ENCODE measurements around the gene DQX1. TPM values are rescaled to one million over a fixed set of nuclear protein-coding genes. Genes with fewer than 3 reads are reported as not detected.
"Not testable (repeated sequence)": the region's sequence is repeated elsewhere in the genome, so short reads cannot be mapped to it uniquely, and the experiment has no call there.

DQX1 gene
- total RNA-seq, 1 donor from 2014 or later, result 0.73 TPM

DNA sequence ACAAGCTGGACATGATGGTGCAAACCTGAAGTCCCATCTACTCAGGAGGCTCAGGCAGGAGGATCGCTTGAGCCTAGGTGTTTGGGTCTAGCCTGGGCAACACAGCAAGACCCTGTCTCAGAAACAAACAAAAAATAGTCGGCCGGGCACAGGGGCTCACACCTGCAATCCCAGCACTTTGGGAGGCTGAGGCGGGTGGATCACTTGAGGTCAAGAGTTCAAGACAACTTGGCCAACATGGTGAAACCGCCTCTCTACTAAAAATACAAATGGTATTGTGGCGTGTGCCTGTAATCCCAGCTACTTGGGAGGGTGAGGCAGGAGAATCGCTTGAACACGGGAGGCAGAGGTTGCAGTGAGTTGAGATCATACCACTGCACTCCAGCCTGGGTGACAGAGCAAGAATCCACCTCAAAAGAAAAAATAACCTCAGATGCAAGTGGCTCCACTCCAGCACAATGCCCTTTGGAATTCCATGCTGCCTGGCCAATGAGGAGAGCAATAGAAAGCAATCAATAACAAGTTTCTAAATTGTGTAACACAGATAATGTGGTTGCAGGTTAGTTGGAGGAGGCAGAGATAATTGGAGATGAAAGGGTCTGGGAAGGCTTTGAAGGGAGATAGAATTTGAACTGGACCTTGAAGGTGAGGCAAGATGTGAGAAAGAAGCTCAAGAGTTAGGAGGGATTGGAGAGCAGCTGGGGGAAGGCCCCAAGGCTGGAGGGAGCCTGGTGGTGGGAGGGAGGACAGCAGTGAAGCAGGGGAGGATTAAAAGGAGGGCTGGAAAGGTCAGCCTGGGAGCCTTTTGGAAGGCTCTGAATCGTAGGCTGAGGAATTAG is 37.2 kb downstream of the DQX1 start:
- H3K36me3 Mint-ChIP-seq (ENCODE audit: low read depth), result peaks cover 65% of the 10 kb centered on the region
- H3K4me1 Mint-ChIP-seq, result peaks cover 4% of the 10 kb centered on the region
- H3K9me3 Mint-ChIP-seq, result no peaks in the 10 kb centered on the region
- H3K4me3 Mint-ChIP-seq, result no peak overlapping the region
- H3K27ac Mint-ChIP-seq, result no peak overlapping the region
- H3K27me3 Mint-ChIP-seq, result no peaks in the 10 kb centered on the region
- no peak for DNase-seq
- TF ChIP-seq, protein P1, sequence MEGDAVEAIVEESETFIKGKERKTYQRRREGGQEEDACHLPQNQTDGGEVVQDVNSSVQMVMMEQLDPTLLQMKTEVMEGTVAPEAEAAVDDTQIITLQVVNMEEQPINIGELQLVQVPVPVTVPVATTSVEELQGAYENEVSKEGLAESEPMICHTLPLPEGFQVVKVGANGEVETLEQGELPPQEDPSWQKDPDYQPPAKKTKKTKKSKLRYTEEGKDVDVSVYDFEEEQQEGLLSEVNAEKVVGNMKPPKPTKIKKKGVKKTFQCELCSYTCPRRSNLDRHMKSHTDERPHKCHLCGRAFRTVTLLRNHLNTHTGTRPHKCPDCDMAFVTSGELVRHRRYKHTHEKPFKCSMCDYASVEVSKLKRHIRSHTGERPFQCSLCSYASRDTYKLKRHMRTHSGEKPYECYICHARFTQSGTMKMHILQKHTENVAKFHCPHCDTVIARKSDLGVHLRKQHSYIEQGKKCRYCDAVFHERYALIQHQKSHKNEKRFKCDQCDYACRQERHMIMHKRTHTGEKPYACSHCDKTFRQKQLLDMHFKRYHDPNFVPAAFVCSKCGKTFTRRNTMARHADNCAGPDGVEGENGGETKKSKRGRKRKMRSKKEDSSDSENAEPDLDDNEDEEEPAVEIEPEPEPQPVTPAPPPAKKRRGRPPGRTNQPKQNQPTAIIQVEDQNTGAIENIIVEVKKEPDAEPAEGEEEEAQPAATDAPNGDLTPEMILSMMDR (IDR thresholded peaks at IDR 0.05), result no peak
- ATAC-seq (ENCODE audit: low read depth), result no peak
- POLR2A ChIA-PET, result no interaction called here
- CTCF ChIA-PET, result no interaction called here
- intact Hi-C loops (cut with micrococcal nuclease), result no loop called here

DNA sequence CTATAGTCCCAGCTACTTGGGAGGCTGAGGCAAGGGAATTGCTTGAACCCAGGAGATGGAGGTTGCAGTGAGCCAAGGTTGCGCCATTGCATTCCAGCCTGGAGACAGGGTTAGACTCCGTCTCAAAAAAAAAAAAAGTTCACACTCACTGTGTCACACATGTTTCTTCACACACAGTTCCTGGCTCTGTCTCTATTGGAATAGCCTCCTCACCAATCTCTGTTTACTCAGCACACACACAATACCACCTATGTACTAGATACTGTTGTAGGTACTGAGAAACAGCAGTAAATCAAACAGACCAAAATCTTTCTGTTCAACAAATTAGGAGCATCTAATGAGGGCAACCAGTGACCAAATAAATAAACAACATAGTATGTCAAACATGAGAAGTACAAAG is 39.9 kb downstream of the DQX1 start:
- Mint-ChIP-seq H3K4me3 (no peak overlapping the region), H3K9me3 (no peaks in the 10 kb centered on the region), H3K27ac (no peak overlapping the region), H3K4me1 (peaks cover 24% of the 10 kb centered on the region), H3K36me3 (ENCODE audit: low read depth) (peaks cover 49% of the 10 kb centered on the region), H3K27me3 (no peaks in the 10 kb centered on the region)
- DNase-seq, result no peak
- ChIA-PET CTCF (no interaction called here), POLR2A (no interaction called here)
- intact Hi-C loops (cut with micrococcal nuclease), result no loop called here
- TF ChIP-seq, protein P1 (IDR thresholded peaks at IDR 0.05), result no peak
- no peak for ATAC-seq (ENCODE audit: low read depth)

DNA sequence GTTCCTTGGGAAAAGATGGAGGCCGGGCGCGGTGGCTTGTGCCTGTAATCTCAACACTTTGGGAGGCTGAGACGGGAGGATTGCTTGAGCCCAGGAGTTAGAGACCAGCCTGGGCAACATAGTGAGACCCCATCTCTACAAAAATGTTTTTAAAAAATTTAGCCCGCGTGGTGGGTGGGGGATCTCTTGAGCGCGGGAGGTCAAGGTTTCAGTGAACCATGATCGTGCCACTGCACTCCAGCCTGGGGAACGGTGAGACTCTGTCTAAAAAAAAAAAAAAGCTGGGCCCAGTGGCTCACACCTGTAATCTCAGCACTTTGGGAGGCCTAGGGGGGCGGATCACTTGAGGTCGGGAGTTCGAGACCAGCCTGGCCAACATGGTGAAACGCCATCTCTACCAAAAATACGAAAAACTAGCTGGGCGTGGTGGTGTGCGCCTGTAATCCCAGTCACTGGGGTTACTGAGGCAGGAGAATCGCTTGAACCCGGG is 42.3 kb downstream of the DQX1 start:
- peaks cover 30% of the 10 kb centered on the region for H3K4me1 Mint-ChIP-seq
- ATAC-seq (ENCODE audit: low read depth); DNase-seq; H3K27me3 Mint-ChIP-seq; H3K9me3 Mint-ChIP-seq: not testable (repeated sequence)
- intact Hi-C loops (cut with micrococcal nuclease), result loop anchor here (1.0 to 5.0 kb wide), 10 partner anchors 20 to 393 kb away; partner anchors contain the start of genes AUP1, DOK1, HTRA2 and PCGF1
- POLR2A ChIA-PET, result interaction anchor here (0.5 to 4.4 kb wide), 15 partner anchors 11 to 655 kb away, joined by 3 to 78 read pairs (median 8); partner anchors contain the start of genes AUP1, DQX1, HTRA2 and INO80B
- CTCF ChIA-PET, result interaction anchor here (1.3 to 5.3 kb wide), 7 partner anchors 24 to 104 kb away, joined by 4 to 85 read pairs (median 14); partner anchors contain the start of gene PCGF1
- H3K36me3 Mint-ChIP-seq (ENCODE audit: low read depth), result peaks cover 44% of the 10 kb centered on the region
- peak overlapping the region; percentile 100 for H3K27ac Mint-ChIP-seq
- H3K4me3 Mint-ChIP-seq, result peak overlapping the region; percentile 100

DNA sequence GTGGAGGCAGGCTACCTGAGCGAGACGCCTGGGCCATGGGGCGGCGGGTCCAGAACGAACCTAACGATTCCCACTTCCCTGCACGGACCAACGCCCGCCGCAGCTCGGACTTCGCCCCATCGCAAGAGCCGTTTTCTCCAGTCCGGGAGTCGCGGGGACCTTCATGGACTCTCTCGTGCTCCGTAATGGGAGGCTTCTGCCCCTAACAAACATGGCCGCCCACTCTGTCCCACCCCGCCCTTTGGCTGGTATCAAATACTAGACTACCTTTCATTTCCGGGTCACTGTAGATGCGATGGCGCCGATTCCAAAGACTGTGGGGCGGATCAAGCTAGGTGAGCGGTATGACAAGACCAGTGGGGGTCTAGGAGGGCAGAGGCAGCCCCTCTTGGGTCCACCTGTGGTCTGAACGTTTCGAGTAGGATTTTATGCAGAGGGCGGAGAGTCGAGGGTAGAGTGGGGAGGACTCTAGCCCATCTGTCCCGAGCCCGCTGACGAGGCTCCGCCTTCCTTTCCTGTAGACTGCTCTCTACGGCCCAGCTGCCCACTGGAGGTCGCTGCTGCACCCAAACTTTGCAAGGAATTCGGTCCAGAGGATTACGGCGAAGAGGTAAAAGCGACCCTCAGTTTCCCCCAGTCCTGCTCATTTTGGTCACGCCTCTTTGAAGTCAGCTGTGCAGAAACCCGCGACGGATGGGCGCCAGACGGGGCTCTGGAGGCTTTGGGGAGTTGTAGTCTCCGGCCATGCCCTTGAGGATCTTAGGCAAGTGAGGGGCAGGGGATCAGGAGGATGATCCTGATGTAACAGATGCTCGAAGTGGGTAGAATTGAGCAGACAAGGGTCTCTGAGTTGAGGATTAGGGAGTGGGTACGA is 43.0 kb downstream of the DQX1 start, which contains the start of the genes CCDC142 and TTC31:
CCDC142 (minus strand) TSS at position 198 of the 874 bp plus-strand sequence; CDS start at position 37, 161 bp downstream.
TTC31 (plus strand) TSS at position 281 of the 874 bp plus-strand sequence; CDS start at position 296, 15 bp downstream.
- CTCF ChIA-PET, result interaction anchor here (0.7 to 5.3 kb wide), 19 partner anchors 10 to 104 kb away, joined by 3 to 85 read pairs (median 4); partner anchors contain the start of genes AUP1, HTRA2, INO80B and LBX2
- POLR2A ChIA-PET, result interaction anchor here (0.5 to 4.4 kb wide), 21 partner anchors 10 to 654 kb away, joined by 3 to 78 read pairs (median 8); partner anchors contain the start of genes AUP1, DQX1, HTRA2 and INO80B
- Mint-ChIP-seq H3K4me3 (peak within 1 kb of the TSS; percentile 100), H3K4me1 (peaks cover 30% of the 10 kb centered on the region), H3K36me3 (ENCODE audit: low read depth) (peaks cover 43% of the 10 kb centered on the region), H3K27me3 (no peaks in the 10 kb centered on the region), H3K27ac (peak within 1 kb of the TSS; percentile 100), H3K9me3 (no peaks in the 10 kb centered on the region)
- TF ChIP-seq, protein P1 (IDR thresholded peaks at IDR 0.05), result peak; percentile 23
- intact Hi-C loops (cut with micrococcal nuclease), result loop anchor here (1.0 to 5.0 kb wide), 13 partner anchors 11 to 393 kb away; partner anchors contain the start of genes AUP1, C2orf81, DOK1 and HTRA2
- DNase-seq (peak; percentile 83), ATAC-seq (ENCODE audit: low read depth) (peak; percentile 92)
